Measurements from ENCODE around the gene ZNF555.

The ZNF555 gene

GRCh38 chr19:2798733-2799132, 42.5 kb upstream of the ZNF555 start:
- no peak for TF ChIP-seq TAF1 (IDR thresholded peaks at IDR 0.05; ENCODE audit: borderline replicate concordance, insufficient read depth, low read length)
- no peak for TF ChIP-seq SIN3A (IDR thresholded peaks at IDR 0.05; ENCODE audit: borderline replicate concordance, insufficient read depth, low read length)
- no peak for TF ChIP-seq POLR2AphosphoS5 (IDR thresholded peaks at IDR 0.05; ENCODE audit: low read depth, low read length)
- no peak for TF ChIP-seq REST (IDR thresholded peaks at IDR 0.05; ENCODE audit: insufficient read depth in 1 of 2, low read depth in 2 of 2, low read length in 2 of 2)
- TF ChIP-seq FOXP2 (optimal IDR thresholded peaks at IDR 0.05; ENCODE audit: borderline replicate concordance, extremely low read depth, extremely low read length, insufficient read depth), result no peak

GRCh38 chr19:2799273-2800020, 41.8 kb upstream of the ZNF555 start:
- TF ChIP-seq REST (IDR thresholded peaks at IDR 0.05; ENCODE audit: insufficient read depth in 1 of 2, low read depth in 2 of 2, low read length in 2 of 2) (no peak), TAF1 (IDR thresholded peaks at IDR 0.05; ENCODE audit: borderline replicate concordance, insufficient read depth, low read length) (no peak), SIN3A (IDR thresholded peaks at IDR 0.05; ENCODE audit: borderline replicate concordance, insufficient read depth, low read length) (no peak), POLR2AphosphoS5 (IDR thresholded peaks at IDR 0.05; ENCODE audit: low read depth, low read length) (no peak), FOXP2 (optimal IDR thresholded peaks at IDR 0.05; ENCODE audit: borderline replicate concordance, extremely low read depth, extremely low read length, insufficient read depth) (no peak)

GRCh38 chr19:2800506-2800905, 40.8 kb upstream of the ZNF555 start:
- TF ChIP-seq POLR2AphosphoS5 (IDR thresholded peaks at IDR 0.05; ENCODE audit: low read depth, low read length) (no peak), REST (IDR thresholded peaks at IDR 0.05; ENCODE audit: insufficient read depth in 1 of 2, low read depth in 2 of 2, low read length in 2 of 2) (no peak), TAF1 (IDR thresholded peaks at IDR 0.05; ENCODE audit: borderline replicate concordance, insufficient read depth, low read length) (no peak), SIN3A (IDR thresholded peaks at IDR 0.05; ENCODE audit: borderline replicate concordance, insufficient read depth, low read length) (no peak), FOXP2 (optimal IDR thresholded peaks at IDR 0.05; ENCODE audit: borderline replicate concordance, extremely low read depth, extremely low read length, insufficient read depth) (no peak)

GRCh38 chr19:2802826-2803225, 38.4 kb upstream of the ZNF555 start:
- no peak for TF ChIP-seq SIN3A (IDR thresholded peaks at IDR 0.05; ENCODE audit: borderline replicate concordance, insufficient read depth, low read length)
- no peak for TF ChIP-seq FOXP2 (optimal IDR thresholded peaks at IDR 0.05; ENCODE audit: borderline replicate concordance, extremely low read depth, extremely low read length, insufficient read depth)
- TF ChIP-seq POLR2AphosphoS5 (IDR thresholded peaks at IDR 0.05; ENCODE audit: low read depth, low read length), result no peak

GRCh38 chr19:2803486-2804155, 37.7 kb upstream of the ZNF555 start:
- no peak for TF ChIP-seq FOXP2 (optimal IDR thresholded peaks at IDR 0.05; ENCODE audit: borderline replicate concordance, extremely low read depth, extremely low read length, insufficient read depth)
